Panc1 (cell line): Measurements from ENCODE around the gene SMG6. TPM values are rescaled to one million over a fixed set of nuclear protein-coding genes. Genes with fewer than 3 reads are reported as not detected.
"Not testable (repeated sequence)": the region's sequence is repeated elsewhere in the genome, so short reads cannot be mapped to it uniquely, and the experiment has no call there.

ENCODE experiments used
- ATAC-seq: fragments of 200-7000 bp; cut with Tn5 transposase; 2 replicates; pipeline ENCODE4 v1.9.1; 2020; ENCODE audit warnings: mild to moderate bottlenecking, moderate library complexity
- BruUV-seq: library from RNA; stranded (reverse); fragments of 400-500 nt; replicated peaks from 2 replicates; lab custom pipeline; 2021; lab: Mats Ljungman, UMichigan
- CTCF ChIA-PET: fragments of 300-600 bp; sonication (Branson Sonifier 250); formaldehyde crosslinking; loops from one replicate; lab custom pipeline; 2022; ENCODE audit warnings: antibody characterized with exemption; lab: Charles Lee
- POLR2A ChIA-PET: fragments of 300-600 bp; sonication (Branson Sonifier 250); formaldehyde crosslinking; loops from one replicate; lab custom pipeline; 2022; ENCODE audit warnings: antibody characterized with exemption; lab: Charles Lee
- DNase-seq: peaks from one replicate; pipeline ENCODE4 v3.0.0-alpha.2; 2010; ENCODE audit warnings: low read depth, low spot score
- H3K27ac ChIP-seq: 2 replicates; pipeline ENCODE4 v1.5.1; 2011; ENCODE audit warnings: mild to moderate bottlenecking, low read length, inconsistent platforms
- H3K27me3 ChIP-seq: fragments of 200-500 bp; sonication (Bioruptor generic); 2 replicates; pipeline ENCODE4 v1.6.0; 2014; ENCODE audit warnings: low read length, inconsistent platforms; ENCODE audit not compliant: control insufficient read depth, insufficient read depth
- H3K36me3 ChIP-seq: fragments of 200-500 bp; sonication (Bioruptor generic); 2 replicates; pipeline ENCODE4 v1.5.1; 2014; ENCODE audit warnings: inconsistent platforms, mild to moderate bottlenecking, low read length, moderate library complexity; ENCODE audit not compliant: control insufficient read depth, insufficient read depth
- H3K4me1 ChIP-seq: 2 replicates; pipeline ENCODE4 v1.5.1; 2011; ENCODE audit warnings: inconsistent platforms, mild to moderate bottlenecking, low read length, moderate library complexity; ENCODE audit not compliant: control insufficient read depth, insufficient read depth
- H3K4me3 ChIP-seq, 2 experiments: 2 replicates each; pipeline ENCODE4 v1.5.1; 2011 to 2012; ENCODE audit warnings: low read depth in 2 of 2, low read length in 2 of 2, mild to moderate bottlenecking in 2 of 2, inconsistent platforms in 1 of 2, moderate library complexity in 1 of 2
- H3K9me3 ChIP-seq: fragments of 200-500 bp; sonication (Bioruptor generic); 2 replicates; pipeline ENCODE4 v1.5.1; 2014; ENCODE audit warnings: low read depth, mild to moderate bottlenecking, inconsistent platforms, low read length, moderate library complexity; ENCODE audit not compliant: control insufficient read depth, insufficient read depth
- POLR2AphosphoS5 ChIP-seq: IDR thresholded peaks from 2 replicates; pipeline ENCODE4 v1.6.1; 2012; ENCODE audit warnings: mild to moderate bottlenecking, low read depth, low read length, moderate library complexity
- SIN3A ChIP-seq: IDR thresholded peaks from 2 replicates; pipeline ENCODE4 v1.6.1; 2012; ENCODE audit warnings: low read depth, mild to moderate bottlenecking, low read length, moderate library complexity, borderline replicate concordance; ENCODE audit not compliant: insufficient read depth
- TCF7L2 ChIP-seq: IDR thresholded peaks from 2 replicates; pipeline ENCODE4 v1.6.1; 2011; ENCODE audit warnings: mild to moderate bottlenecking, low read depth, low read length, inconsistent platforms
- in situ Hi-C: cut with HindIII; loops from 2 replicates; pipeline ENCODE4 v1.10.0; 2016; ENCODE audit warnings: low sequenced_read_pairs, low pct_unique_long_range_greater_than_20kb
- intact Hi-C: fragments of 100-400 bp; cut with micrococcal nuclease; formaldehyde crosslinking; loops from one replicate; pipeline ENCODE4 v1.10.0; 2022; ENCODE audit not compliant: unreplicated experiment
- total RNA-seq: library from RNA; stranded (reverse); gene quantifications from one replicate; pipeline ENCODE4 v1.2.1, GENCODE V29; 2021; ENCODE audit not compliant: unreplicated experiment
- TF ChIP-seq, protein P1 (sequence below), 2 experiments: IDR thresholded peaks; 2 replicates each; pipeline ENCODE4 v1.6.1; 2011 to 2012; ENCODE audit warnings: low read depth in 2 of 2, control low read depth in 1 of 2, low read length in 1 of 2, mild to moderate bottlenecking in 1 of 2, moderate library complexity in 1 of 2; ENCODE audit not compliant: insufficient read depth in 1 of 2
- TF ChIP-seq, protein P2 (sequence below): fragments of 450-650 bp; IDR thresholded peaks from 2 replicates; pipeline ENCODE4 v1.5.1; 2017; ENCODE audit warnings: mild to moderate bottlenecking

The SMG6 gene
- total RNA-seq, 1 experiment from 2014 or later = 17.8 TPM

DNA sequence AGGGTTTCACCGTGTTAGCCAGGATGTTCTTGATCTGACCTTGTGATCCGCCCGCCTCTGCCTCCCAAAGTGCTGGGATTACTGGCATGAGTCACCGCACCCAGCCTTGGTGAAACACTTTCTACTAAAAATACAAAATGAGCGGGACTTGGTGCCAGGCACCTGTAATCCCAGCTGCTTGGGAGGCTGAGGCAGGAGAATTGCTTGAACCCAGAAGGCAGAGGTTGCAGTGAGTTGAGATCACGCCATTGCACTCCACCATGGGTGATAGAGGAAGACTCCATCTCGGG, 13.3 kb upstream of the SMG6 start:
- intact Hi-C loops, DNase-seq: not testable (repeated sequence)

DNA sequence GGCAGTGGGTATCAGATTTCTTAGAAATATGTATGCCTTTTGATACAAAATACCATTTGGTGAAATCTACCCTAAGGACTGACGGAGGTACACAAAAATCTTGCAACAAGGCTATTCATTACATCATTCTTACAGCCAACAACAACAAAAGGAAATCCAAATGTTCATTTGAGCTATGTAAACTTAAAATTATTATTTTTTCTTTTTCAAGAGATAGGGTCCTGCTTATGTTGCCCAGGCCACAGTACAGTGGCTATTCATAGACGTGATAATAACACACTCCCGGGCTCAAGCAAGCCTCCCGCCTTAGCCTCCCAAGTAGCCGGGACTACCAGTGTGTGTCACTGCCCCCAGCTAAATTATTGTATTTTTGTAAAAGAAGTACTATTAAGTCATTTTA, 9.2 kb upstream of the SMG6 start:
- in situ Hi-C loops = no loop called here
- ChIA-PET CTCF (no interaction called here), POLR2A (no interaction called here)
- no peak for TF ChIP-seq SIN3A
- TF ChIP-seq, protein P1, sequence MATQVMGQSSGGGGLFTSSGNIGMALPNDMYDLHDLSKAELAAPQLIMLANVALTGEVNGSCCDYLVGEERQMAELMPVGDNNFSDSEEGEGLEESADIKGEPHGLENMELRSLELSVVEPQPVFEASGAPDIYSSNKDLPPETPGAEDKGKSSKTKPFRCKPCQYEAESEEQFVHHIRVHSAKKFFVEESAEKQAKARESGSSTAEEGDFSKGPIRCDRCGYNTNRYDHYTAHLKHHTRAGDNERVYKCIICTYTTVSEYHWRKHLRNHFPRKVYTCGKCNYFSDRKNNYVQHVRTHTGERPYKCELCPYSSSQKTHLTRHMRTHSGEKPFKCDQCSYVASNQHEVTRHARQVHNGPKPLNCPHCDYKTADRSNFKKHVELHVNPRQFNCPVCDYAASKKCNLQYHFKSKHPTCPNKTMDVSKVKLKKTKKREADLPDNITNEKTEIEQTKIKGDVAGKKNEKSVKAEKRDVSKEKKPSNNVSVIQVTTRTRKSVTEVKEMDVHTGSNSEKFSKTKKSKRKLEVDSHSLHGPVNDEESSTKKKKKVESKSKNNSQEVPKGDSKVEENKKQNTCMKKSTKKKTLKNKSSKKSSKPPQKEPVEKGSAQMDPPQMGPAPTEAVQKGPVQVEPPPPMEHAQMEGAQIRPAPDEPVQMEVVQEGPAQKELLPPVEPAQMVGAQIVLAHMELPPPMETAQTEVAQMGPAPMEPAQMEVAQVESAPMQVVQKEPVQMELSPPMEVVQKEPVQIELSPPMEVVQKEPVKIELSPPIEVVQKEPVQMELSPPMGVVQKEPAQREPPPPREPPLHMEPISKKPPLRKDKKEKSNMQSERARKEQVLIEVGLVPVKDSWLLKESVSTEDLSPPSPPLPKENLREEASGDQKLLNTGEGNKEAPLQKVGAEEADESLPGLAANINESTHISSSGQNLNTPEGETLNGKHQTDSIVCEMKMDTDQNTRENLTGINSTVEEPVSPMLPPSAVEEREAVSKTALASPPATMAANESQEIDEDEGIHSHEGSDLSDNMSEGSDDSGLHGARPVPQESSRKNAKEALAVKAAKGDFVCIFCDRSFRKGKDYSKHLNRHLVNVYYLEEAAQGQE (IDR thresholded peaks at IDR 0.05; ENCODE audit: insufficient read depth in 1 of 2, low read depth in 2 of 2, low read length in 1 of 2) = no peak
- TF ChIP-seq, protein P2, sequence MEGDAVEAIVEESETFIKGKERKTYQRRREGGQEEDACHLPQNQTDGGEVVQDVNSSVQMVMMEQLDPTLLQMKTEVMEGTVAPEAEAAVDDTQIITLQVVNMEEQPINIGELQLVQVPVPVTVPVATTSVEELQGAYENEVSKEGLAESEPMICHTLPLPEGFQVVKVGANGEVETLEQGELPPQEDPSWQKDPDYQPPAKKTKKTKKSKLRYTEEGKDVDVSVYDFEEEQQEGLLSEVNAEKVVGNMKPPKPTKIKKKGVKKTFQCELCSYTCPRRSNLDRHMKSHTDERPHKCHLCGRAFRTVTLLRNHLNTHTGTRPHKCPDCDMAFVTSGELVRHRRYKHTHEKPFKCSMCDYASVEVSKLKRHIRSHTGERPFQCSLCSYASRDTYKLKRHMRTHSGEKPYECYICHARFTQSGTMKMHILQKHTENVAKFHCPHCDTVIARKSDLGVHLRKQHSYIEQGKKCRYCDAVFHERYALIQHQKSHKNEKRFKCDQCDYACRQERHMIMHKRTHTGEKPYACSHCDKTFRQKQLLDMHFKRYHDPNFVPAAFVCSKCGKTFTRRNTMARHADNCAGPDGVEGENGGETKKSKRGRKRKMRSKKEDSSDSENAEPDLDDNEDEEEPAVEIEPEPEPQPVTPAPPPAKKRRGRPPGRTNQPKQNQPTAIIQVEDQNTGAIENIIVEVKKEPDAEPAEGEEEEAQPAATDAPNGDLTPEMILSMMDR = no peak
- no peak for TF ChIP-seq TCF7L2
- TF ChIP-seq POLR2AphosphoS5 = no peak
- H3K36me3 ChIP-seq = no peaks in the 10 kb centered on the region
- BruUV-seq = no TSS peak
- DNase-seq = no peak
- H3K27ac ChIP-seq = no peak overlapping the region
- no peaks in the 10 kb centered on the region for H3K9me3 ChIP-seq
- ATAC-seq = no peak
- intact Hi-C loops = no loop called here
- no peak overlapping the region for H3K4me3 ChIP-seq
- no peaks in the 10 kb centered on the region for H3K4me1 ChIP-seq
- no peaks in the 10 kb centered on the region for H3K27me3 ChIP-seq

More for the DNA sequence above, 13.3 kb upstream of the SMG6 start:
- H3K4me3 ChIP-seq = peak overlapping the region; percentile 32 to 52
- BruUV-seq, H3K4me1 ChIP-seq, in situ Hi-C loops, H3K9me3 ChIP-seq, H3K36me3 ChIP-seq, H3K27ac ChIP-seq, H3K27me3 ChIP-seq: not testable (repeated sequence)
- POLR2A ChIA-PET = interaction anchor here (0.6 kb wide), 1 partner anchor 111 kb away, joined by 4 read pairs; no protein-coding TSS in a partner anchor
- CTCF ChIA-PET = interaction anchor here (0.6 to 1.0 kb wide), 2 partner anchors 34 to 66 kb away, joined by 3 to 12 read pairs; no protein-coding TSS in a partner anchor
- ATAC-seq = peak; percentile 59

DNA sequence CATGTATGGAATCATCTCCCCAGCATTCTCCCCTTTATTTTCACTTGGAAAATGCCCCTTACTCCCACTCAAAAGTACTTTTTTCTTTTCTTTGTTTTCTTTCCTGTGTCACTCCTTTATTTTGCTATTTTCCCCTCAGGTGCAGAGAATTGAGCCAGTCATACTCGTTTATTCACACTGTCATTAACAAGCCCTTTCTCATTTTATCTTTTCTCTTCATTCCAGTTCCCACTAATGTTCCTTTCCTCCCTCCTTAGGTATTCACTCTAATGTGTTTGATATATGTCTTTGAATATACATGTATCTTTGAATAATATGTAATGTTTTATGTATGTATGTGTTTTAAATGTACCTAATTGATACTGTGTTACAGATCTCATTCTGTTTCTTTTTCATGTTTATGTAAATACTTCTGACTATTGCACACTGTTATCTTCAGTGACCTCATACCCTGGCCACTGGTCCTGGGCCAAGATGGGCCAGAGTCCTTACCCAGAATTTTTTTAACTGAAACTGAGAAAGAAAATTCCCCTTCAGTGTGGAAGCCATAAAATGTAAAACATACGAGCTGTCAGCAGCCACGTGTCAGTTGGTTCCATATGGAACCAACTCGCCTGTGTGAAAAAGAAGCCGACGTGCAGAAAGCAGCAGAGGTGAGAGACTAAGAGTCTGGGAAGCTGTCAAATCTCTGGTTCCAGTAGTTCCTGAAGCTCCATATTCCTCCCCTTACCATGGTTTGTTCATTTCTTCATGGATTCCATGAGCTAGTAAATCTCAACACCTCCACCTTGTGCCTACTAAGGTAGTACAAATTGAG, 6.0 kb upstream of the SMG6 start:
- no TSS peak for BruUV-seq
- no peaks in the 10 kb centered on the region for H3K36me3 ChIP-seq
- DNase-seq (no peak), ATAC-seq (no peak)
- H3K4me1 ChIP-seq = peaks cover 3% of the 10 kb centered on the region
- intact Hi-C loops = no loop called here
- ChIA-PET CTCF (no interaction called here), POLR2A (interaction anchor here (0.6 kb wide), 1 partner anchor 74 kb away, joined by 5 read pairs; no protein-coding TSS in a partner anchor)
- H3K27ac ChIP-seq = no peak overlapping the region
- in situ Hi-C loops = no loop called here
- no peaks in the 10 kb centered on the region for H3K9me3 ChIP-seq
- TF ChIP-seq POLR2AphosphoS5 = no peak
- no peak for TF ChIP-seq SIN3A
- H3K27me3 ChIP-seq = no peaks in the 10 kb centered on the region
- no peak overlapping the region for H3K4me3 ChIP-seq
